Activated naive CD4-positive, alpha-beta T cell treated with anti-CD3 and anti-CD28 coated beads for 36 hours (primary cell): ENCODE data around the gene RIMBP3B. TPM values are rescaled to one million over a fixed set of nuclear protein-coding genes. Genes with fewer than 3 reads are reported as not detected.
"Not testable (repeated sequence)": the region's sequence is repeated elsewhere in the genome, so short reads cannot be mapped to it uniquely, and the experiment has no call there.

ENCODE experiments used
- CTCF ChIA-PET: fragments of 350-600 bp; sonication (Branson Sonifier 250); formaldehyde crosslinking; loops from one replicate; lab custom pipeline; 2021; ENCODE audit warnings: antibody characterized with exemption; lab: Charles Lee
- DNase-seq: peaks from one replicate; pipeline ENCODE4 v3.0.0-alpha.2; 2020
- H3K27ac Mint-ChIP-seq: one replicate; pipeline ENCODE4 v1.8.0; 2021; ENCODE audit warnings: mild to moderate bottlenecking, mixed read lengths
- H3K27me3 Mint-ChIP-seq: one replicate; pipeline ENCODE4 v1.8.0; 2021; ENCODE audit warnings: low read depth, mixed read lengths
- H3K36me3 Mint-ChIP-seq: one replicate; pipeline ENCODE4 v1.8.0; 2021; ENCODE audit warnings: low read depth, mixed read lengths
- H3K4me1 Mint-ChIP-seq: one replicate; pipeline ENCODE4 v1.8.0; 2021; ENCODE audit warnings: low read depth, mixed read lengths
- H3K4me3 Mint-ChIP-seq: one replicate; pipeline ENCODE4 v1.8.0; 2021; ENCODE audit warnings: mild to moderate bottlenecking, moderate library complexity, mixed read lengths
- H3K9me3 Mint-ChIP-seq: one replicate; pipeline ENCODE4 v1.8.0; 2021; ENCODE audit warnings: mixed read lengths
- intact Hi-C: fragments of 100-400 bp; cut with micrococcal nuclease; formaldehyde crosslinking; loops from one replicate; pipeline ENCODE4 v1.15.1; 2023
- total RNA-seq, 2 experiments: library from RNA; stranded (reverse); gene quantifications; one replicate each; pipeline ENCODE4 v1.2.3, GENCODE V29; 2021

RIMBP3B gene
- total RNA-seq, 2 experiments from 2014 or later: 0.24 TPM; not detected in 1

DNA sequence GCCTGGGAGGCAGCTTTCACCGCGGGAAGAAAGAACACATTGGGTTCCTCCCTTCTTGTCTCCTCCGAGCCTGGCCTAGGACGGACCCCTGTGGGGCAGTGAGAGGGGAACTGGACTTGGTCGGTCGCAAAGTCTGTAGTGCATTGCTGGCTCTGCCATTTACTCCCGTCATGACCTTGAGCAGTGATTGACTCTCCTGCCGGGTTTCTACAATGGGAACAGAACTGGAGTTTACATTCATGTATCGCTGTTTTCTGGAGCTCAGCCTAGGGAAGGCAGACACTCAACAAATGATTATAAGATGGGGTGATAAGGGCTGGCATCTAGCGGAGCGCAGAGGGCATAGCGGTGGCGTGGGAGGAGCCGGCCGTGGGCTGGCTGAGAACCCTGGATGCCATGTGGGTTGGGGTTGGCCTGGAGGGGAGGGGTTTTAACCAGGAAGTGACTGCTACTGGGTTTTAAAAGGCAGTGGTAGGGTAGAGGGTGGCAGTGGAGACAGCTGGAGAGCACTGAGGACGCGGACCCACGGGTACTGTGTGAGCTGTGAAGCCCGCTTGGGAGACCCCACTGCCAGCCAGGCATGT lies 36.7 kb downstream of the RIMBP3B start:
- H3K36me3 Mint-ChIP-seq, H3K27ac Mint-ChIP-seq, intact Hi-C loops, H3K9me3 Mint-ChIP-seq, H3K27me3 Mint-ChIP-seq, DNase-seq, H3K4me3 Mint-ChIP-seq, H3K4me1 Mint-ChIP-seq, CTCF ChIA-PET: not testable (repeated sequence)

DNA sequence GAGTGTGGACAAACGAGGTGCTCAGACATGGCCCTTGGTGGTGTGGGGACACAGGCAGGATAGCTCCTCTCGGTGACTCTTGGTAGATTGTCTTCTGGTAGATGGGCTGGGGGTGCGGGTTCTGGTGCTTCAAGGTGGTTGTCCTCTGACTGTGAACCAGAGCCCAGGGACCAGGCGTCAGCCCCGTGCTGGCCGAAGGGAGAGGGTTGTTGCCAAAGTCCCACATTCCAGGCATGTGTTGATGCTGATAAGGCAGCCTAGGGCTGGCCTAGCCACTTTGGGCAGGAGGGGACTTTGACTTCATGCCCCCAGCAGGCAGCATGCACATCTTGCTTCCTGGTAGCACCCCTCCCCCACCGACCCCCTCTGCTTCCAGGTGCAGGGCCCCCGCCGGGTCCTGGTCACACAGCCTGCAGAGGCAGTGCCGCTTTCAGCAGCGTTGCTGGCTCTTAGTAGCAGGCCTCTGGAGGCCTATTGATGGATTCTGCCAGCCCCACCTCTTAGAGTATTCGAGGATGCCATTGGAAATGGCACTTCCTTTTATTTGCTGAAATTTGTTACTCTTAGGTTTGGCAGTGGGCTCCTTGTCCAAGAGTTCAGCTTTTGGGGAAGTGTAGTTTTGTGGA lies 40.6 kb downstream of the RIMBP3B start:
- DNase-seq, H3K4me1 Mint-ChIP-seq, intact Hi-C loops, H3K9me3 Mint-ChIP-seq, H3K36me3 Mint-ChIP-seq, H3K27ac Mint-ChIP-seq, H3K27me3 Mint-ChIP-seq, H3K4me3 Mint-ChIP-seq, CTCF ChIA-PET: not testable (repeated sequence)

GRCh38 chr22:21434378-21435233 lies 51.1 kb downstream of the RIMBP3B start:
- intact Hi-C loops, DNase-seq, H3K4me3 Mint-ChIP-seq, H3K9me3 Mint-ChIP-seq, H3K27me3 Mint-ChIP-seq, CTCF ChIA-PET, H3K4me1 Mint-ChIP-seq, H3K36me3 Mint-ChIP-seq, H3K27ac Mint-ChIP-seq: not testable (repeated sequence)

- H3K36me3 Mint-ChIP-seq, H3K4me1 Mint-ChIP-seq, CTCF ChIA-PET, H3K9me3 Mint-ChIP-seq, H3K27ac Mint-ChIP-seq, intact Hi-C loops, H3K4me3 Mint-ChIP-seq, DNase-seq, H3K27me3 Mint-ChIP-seq: not testable (repeated sequence)
These were observed 52.7 kb downstream of the RIMBP3B start for GRCh38 chr22:21435998-21436810.

- H3K36me3 Mint-ChIP-seq, H3K4me3 Mint-ChIP-seq, H3K27ac Mint-ChIP-seq, H3K27me3 Mint-ChIP-seq, intact Hi-C loops, H3K4me1 Mint-ChIP-seq, CTCF ChIA-PET, H3K9me3 Mint-ChIP-seq, DNase-seq: not testable (repeated sequence)
These were observed 54.5 kb downstream of the RIMBP3B start for GRCh38 chr22:21438013-21438412.

Other genes with a start within 250 kb of the RIMBP3B start
- gene HIC2, start 33.6 kb downstream of the RIMBP3B start, total RNA-seq: 1 to 10 TPM; 3.1 to 3.3 TPM
- gene TMEM191C, start 83.6 kb downstream of the RIMBP3B start, total RNA-seq: under 1 TPM in 1 of 2 experiments, not detected in 1; 0.22 TPM
- under 1 TPM in 1 of 2 experiments, not detected in 1; 0.44 TPM for gene RIMBP3C, start 167.7 kb downstream of the RIMBP3B start, total RNA-seq
- 10 to 100 TPM; 49.1 to 50.1 TPM for gene UBE2L3, start 184.0 kb downstream of the RIMBP3B start, total RNA-seq
- 10 to 100 TPM; 50.3 to 53.2 TPM for gene YDJC, start 246.3 kb downstream of the RIMBP3B start, total RNA-seq
- under 1 TPM; 0.19 to 0.30 TPM for gene CCDC116, start 249.0 kb downstream of the RIMBP3B start, total RNA-seq